IMR-90 (cell line): ENCODE data around the gene EPC2. TPM values are rescaled to one million over a fixed set of nuclear protein-coding genes. Genes with fewer than 3 reads are reported as not detected.

Experiments used
- ATAC-seq: fragments of 200-7000 bp; cut with Tn5 transposase; 2 replicates; pipeline ENCODE4 v1.9.1; 2020; ENCODE audit warnings: low read depth, mild to moderate bottlenecking, moderate library complexity
- BruUV-seq: library from RNA; stranded (reverse); fragments of 400-500 nt; replicated peaks from 2 replicates; lab custom pipeline; 2021; lab: Mats Ljungman, UMichigan
- CTCF ChIA-PET: fragments of 300-600 bp; formaldehyde crosslinking; extraction: SDS; loops from one replicate; lab custom pipeline; 2021; ENCODE audit warnings: antibody characterized with exemption; lab: Yijun Ruan, JAX
- POLR2A ChIA-PET: fragments of 300-600 bp; sonication (Branson Sonifier 250); formaldehyde crosslinking; loops from one replicate; lab custom pipeline; 2022; ENCODE audit warnings: antibody characterized with exemption; ENCODE audit not compliant: unreplicated experiment; lab: Charles Lee
- DNase-seq: peaks from one replicate; pipeline ENCODE4 v3.0.0; 2013
- H2AFZ ChIP-seq: replicated peaks from 2 replicates; pipeline ENCODE3; 2013; ENCODE audit warnings: low read length, mild to moderate bottlenecking; ENCODE audit not compliant: poor library complexity
- H2AK5ac ChIP-seq: 2 replicates; pipeline ENCODE4 v1.6.1; 2013; ENCODE audit warnings: low read depth, low read length, inconsistent platforms
- H2AK9ac ChIP-seq: replicated peaks from 2 replicates; pipeline ENCODE3; 2013; ENCODE audit warnings: mild to moderate bottlenecking, low read depth, low read length, moderate library complexity; ENCODE audit not compliant: poor library complexity
- H2BK120ac ChIP-seq: 2 replicates; pipeline ENCODE4 v1.6.1; 2013; ENCODE audit warnings: low read depth, low read length, inconsistent platforms
- H2BK15ac ChIP-seq: 3 replicates; pipeline ENCODE4 v1.6.1; 2013; ENCODE audit warnings: low read depth, low read length, inconsistent platforms
- H2BK20ac ChIP-seq: 2 replicates; pipeline ENCODE4 v1.6.1; 2013; ENCODE audit warnings: low read depth, mild to moderate bottlenecking, inconsistent platforms, low read length, moderate library complexity
- H2BK5ac ChIP-seq: 2 replicates; pipeline ENCODE4 v1.6.1; 2013; ENCODE audit warnings: mild to moderate bottlenecking, low read depth, low read length, inconsistent platforms; ENCODE audit not compliant: poor library complexity, severe bottlenecking
- H3K14ac ChIP-seq: replicated peaks from 2 replicates; pipeline ENCODE4 v1.6.1; 2013; ENCODE audit warnings: low read depth, low read length, inconsistent platforms
- H3K18ac ChIP-seq: 2 replicates; pipeline ENCODE4 v1.6.1; 2013; ENCODE audit warnings: low read depth, low read length, control low read depth
- H3K23ac ChIP-seq: 2 replicates; pipeline ENCODE4 v1.6.1; 2013; ENCODE audit warnings: low read depth, low read length, inconsistent platforms
- H3K27ac ChIP-seq: 2 replicates; pipeline ENCODE4 v1.5.1; 2013; ENCODE audit warnings: mild to moderate bottlenecking, control low read depth, low read length; ENCODE audit not compliant: insufficient read depth
- H3K27me3 ChIP-seq: 2 replicates; pipeline ENCODE4 v1.6.1; 2013; ENCODE audit warnings: low read length; ENCODE audit not compliant: control insufficient read depth, insufficient read depth
- H3K36me3 ChIP-seq: 2 replicates; pipeline ENCODE4 v1.6.1; 2013; ENCODE audit warnings: low read length, mixed read lengths; ENCODE audit not compliant: control insufficient read depth, insufficient read depth
- H3K4ac ChIP-seq: 2 replicates; pipeline ENCODE4 v1.6.1; 2013; ENCODE audit warnings: low read depth, low read length, inconsistent platforms
- H3K4me1 ChIP-seq: 2 replicates; pipeline ENCODE4 v1.6.1; 2013; ENCODE audit warnings: low read length, mixed read lengths; ENCODE audit not compliant: control insufficient read depth, insufficient read depth
- H3K4me2 ChIP-seq: 2 replicates; pipeline ENCODE4 v1.6.1; 2013; ENCODE audit warnings: low read depth, mild to moderate bottlenecking, control low read depth, low read length, moderate library complexity
- H3K4me3 ChIP-seq: 2 replicates; pipeline ENCODE4 v1.5.1; 2013; ENCODE audit warnings: low read depth, mild to moderate bottlenecking, control low read depth, low read length, moderate library complexity; ENCODE audit not compliant: insufficient read depth
- H3K56ac ChIP-seq: 2 replicates; pipeline ENCODE4 v1.6.1; 2013; ENCODE audit warnings: low read length, inconsistent platforms; ENCODE audit not compliant: insufficient read depth; ENCODE audit errors: extremely low read depth
- H3K79me1 ChIP-seq, 2 experiments: 2 replicates each; pipeline ENCODE4 v1.6.1; 2013; ENCODE audit warnings: low read length in 2 of 2, inconsistent platforms in 1 of 2, low read depth in 1 of 2
- H3K9ac ChIP-seq: 2 replicates; pipeline ENCODE4 v1.6.1; 2013; ENCODE audit warnings: low read depth, low read length, control low read depth
- H3K9me1 ChIP-seq: 2 replicates; pipeline ENCODE4 v1.6.1; 2013; ENCODE audit warnings: low read length, inconsistent platforms; ENCODE audit not compliant: insufficient read depth
- H3K9me3 ChIP-seq: 2 replicates; pipeline ENCODE4 v1.6.1; 2013; ENCODE audit warnings: low read length; ENCODE audit not compliant: control insufficient read depth, insufficient read depth
- H4K20me1 ChIP-seq: 2 replicates; pipeline ENCODE4 v1.6.1; 2013; ENCODE audit warnings: low read length, inconsistent platforms; ENCODE audit not compliant: insufficient read depth
- H4K5ac ChIP-seq: 2 replicates; pipeline ENCODE4 v1.6.1; 2013; ENCODE audit warnings: mild to moderate bottlenecking, low read depth, low read length, control low read depth
- H4K8ac ChIP-seq, 2 experiments: 2 replicates each; pipeline ENCODE4 v1.6.1; 2013; ENCODE audit warnings: low read depth in 2 of 2, low read length in 2 of 2, control low read depth in 1 of 2, inconsistent platforms in 1 of 2
- H4K91ac ChIP-seq: 2 replicates; pipeline ENCODE4 v1.6.1; 2013; ENCODE audit warnings: low read depth, low read length, inconsistent platforms; ENCODE audit not compliant: insufficient read depth
- CEBPB ChIP-seq: IDR thresholded peaks from 2 replicates; pipeline ENCODE4 v1.6.1; 2012; ENCODE audit warnings: low read depth, low read length, improper control_type of control experiment
- CTCF ChIP-seq: conservative IDR thresholded peaks from 2 replicates; pipeline ENCODE4 v1.5.1; 2012; ENCODE audit warnings: mild to moderate bottlenecking, low read depth, low read length, improper control_type of control experiment
- ELK1 ChIP-seq: fragments of 150-350 bp; IDR thresholded peaks from 2 replicates; pipeline ENCODE4 v1.6.1; 2016; ENCODE audit warnings: low read depth, mild to moderate bottlenecking, low read length, moderate library complexity, borderline replicate concordance
- FOS ChIP-seq: fragments of 150-350 bp; IDR thresholded peaks from 2 replicates; pipeline ENCODE4 v1.6.1; 2016; ENCODE audit warnings: low read depth, low read length
- MAFK ChIP-seq: IDR thresholded peaks from 2 replicates; pipeline ENCODE4 v1.6.1; 2012; ENCODE audit warnings: low read depth, low read length, improper control_type of control experiment
- MAZ ChIP-seq: IDR thresholded peaks from 2 replicates; pipeline ENCODE4 v1.6.1; 2012; ENCODE audit warnings: low read depth, mild to moderate bottlenecking, low read length, improper control_type of control experiment, moderate library complexity, borderline replicate concordance
- MXI1 ChIP-seq: IDR thresholded peaks from 2 replicates; pipeline ENCODE4 v1.6.1; 2012; ENCODE audit warnings: low read depth, mild to moderate bottlenecking, low read length, moderate library complexity, borderline replicate concordance
- NFE2L2 ChIP-seq: fragments of 150-350 bp; IDR thresholded peaks from 2 replicates; pipeline ENCODE4 v1.6.1; 2016; ENCODE audit warnings: low read depth, mild to moderate bottlenecking, low read length
- POLR2A ChIP-seq: IDR thresholded peaks from 2 replicates; pipeline ENCODE4 v1.6.1; 2012; ENCODE audit warnings: mild to moderate bottlenecking, low read depth, low read length
- RCOR1 ChIP-seq: IDR thresholded peaks from 2 replicates; pipeline ENCODE4 v1.6.1; 2012; ENCODE audit warnings: mild to moderate bottlenecking, low read length, improper control_type of control experiment; ENCODE audit not compliant: insufficient replicate concordance
- RFX5 ChIP-seq: IDR thresholded peaks from 2 replicates; pipeline ENCODE4 v1.8.0; 2012; ENCODE audit warnings: low read depth, mild to moderate bottlenecking, low read length, moderate library complexity
- USF2 ChIP-seq: fragments of 150-350 bp; IDR thresholded peaks from 2 replicates; pipeline ENCODE4 v1.6.1; 2017; ENCODE audit warnings: mild to moderate bottlenecking, antibody characterized with exemption, low read length, low read depth
- WGBS, 2 experiments: methylation state at CpG; one replicate each; pipeline versions ENCODE4 v1.1.5 to v1.1.7; 2013; ENCODE audit warnings: missing lambda C conversion rate in 2 of 2; ENCODE audit not compliant: insufficient read length in 1 of 2; ENCODE audit errors: extremely low coverage in 2 of 2; 5-methylcytosine and 5-hydroxymethylcytosine counted together
- dilution Hi-C: fragments of 300-500 bp; cut with HindIII; formaldehyde crosslinking; loops from one replicate; pipeline ENCODE4 v1.14.3; 2018; ENCODE audit warnings: low sequenced_read_pairs; ENCODE audit not compliant: unreplicated experiment
- in situ Hi-C: fragments of 300-500 bp; cut with MboI; formaldehyde crosslinking; loops from 3 replicates; pipeline ENCODE4 v1.14.3; 2019; ENCODE audit warnings: low sequenced_read_pairs, inconsistent platforms, mixed read lengths
- intact Hi-C: fragments of 100-400 bp; cut with micrococcal nuclease; formaldehyde crosslinking; loops from 2 replicates; pipeline ENCODE4 v1.10.0; 2022
- polyA plus RNA-seq, 3 experiments: library from polyadenylated mRNA; depleted of rRNA; stranded (reverse); fragments of >200 nt; gene quantifications; 2 replicates each; pipeline ENCODE4 v1.2.3, GENCODE V29; 2012; ENCODE audit warnings: low replicate concordance in 1 of 3
- total RNA-seq: library from RNA; depleted of rRNA; stranded (reverse); fragments of >200 nt; gene quantifications from 2 replicates; pipeline ENCODE4 v1.2.3, GENCODE V29; 2012

EPC2 gene
- total and polyA plus RNA-seq, 2 of the 4 experiments (the other 2 are of a cell fraction): 10.6 to 22.6 TPM

- Histone ChIP-seq H3K9me3 (no peaks in the 10 kb centered on the region), H3K23ac (no peak overlapping the region), H2AFZ (no peak overlapping the region), H3K4me1 (peaks cover 8% of the 10 kb centered on the region), H4K20me1 (peaks cover 44% of the 10 kb centered on the region), H4K8ac (no peak overlapping the region), H4K91ac (no peak overlapping the region), H3K9ac (no peak overlapping the region), H3K79me1 (peaks cover 14 to 57% of the 10 kb centered on the region in 2 experiments), H3K14ac (no peak overlapping the region), H2BK15ac (no peak overlapping the region), H3K9me1 (peaks cover 10% of the 10 kb centered on the region; the same call in 1 of the 2 replicates), H2BK5ac (no peak overlapping the region), H3K36me3 (peaks cover 1% of the 10 kb centered on the region), H2BK20ac (no peak overlapping the region), H2BK120ac (no peak overlapping the region), H3K18ac (no peak overlapping the region), H3K4me2 (no peak overlapping the region), H2AK5ac (no peak overlapping the region), H3K4ac (no peak overlapping the region), H2AK9ac (no peak overlapping the region), H3K56ac (no peak overlapping the region), H3K4me3 (no peak overlapping the region), H4K5ac (no peak overlapping the region), H3K27ac (no peak overlapping the region), H3K27me3 (no peaks in the 10 kb centered on the region)
- TF ChIP-seq ELK1 (no peak), RCOR1 (no peak), FOS (no peak), POLR2A (no peak), CEBPB (no peak), MXI1 (no peak), USF2 (no peak), RFX5 (no peak), MAZ (no peak), NFE2L2 (no peak), CTCF (no peak), MAFK (no peak)
- POLR2A ChIA-PET: no interaction called here
- DNase-seq: no peak
- dilution Hi-C loops (no loop called here), in situ Hi-C loops (no loop called here), intact Hi-C loops (no loop called here)
- WGBS, 2 experiments: 100% methylated on average over 1 of the region's 2 CpGs; no CpG with 5 or more reads in 1 of the 2 experiments
- no peak for ATAC-seq
- CTCF ChIA-PET: no interaction called here
- no TSS peak for BruUV-seq
These were observed 71.9 kb downstream of the EPC2 start for GRCh38 chr2:148716378-148716920.
